SK-N-SH (cell line): ENCODE results near the gene PTTG1IP. TPM values are rescaled to one million over a fixed set of nuclear protein-coding genes. Genes with fewer than 3 reads are reported as not detected.

Source experiments
- CTCF ChIA-PET: fragments of 300-600, 350-600 bp; formaldehyde crosslinking; extraction: SDS; loops from one replicate; lab custom pipeline; 2021; lab: Yijun Ruan, JAX
- POLR2A ChIA-PET: fragments of 350-600 bp; sonication (Branson Sonifier 250); formaldehyde crosslinking; extraction: SDS; loops from one replicate; lab custom pipeline; 2020; ENCODE audit warnings: antibody characterized with exemption, inconsistent platforms; lab: Yijun Ruan, JAX
- DNase-seq: peaks from one replicate; pipeline ENCODE4 v3.0.0; 2012
- H2AFZ ChIP-seq: fragments of 200-600 bp; sonication (generic); 2 replicates; pipeline ENCODE4 v1.8.1; 2016; ENCODE audit warnings: antibody characterized with exemption, mild to moderate bottlenecking, low read depth
- H3F3A ChIP-seq: fragments of 200-600 bp; sonication (generic); replicated peaks from 2 replicates; pipeline ENCODE3; 2016; ENCODE audit warnings: antibody characterized with exemption, mild to moderate bottlenecking; ENCODE audit not compliant: insufficient read depth
- H3K27ac ChIP-seq, 2 experiments: fragments of 200-500 bp in 1 of 2; fragments of 200-600 bp in 1 of 2; sonication (Bioruptor generic) in 1 of 2; sonication (generic), shearing (Covaris generic) in 1 of 2; 2 replicates each; pipeline versions ENCODE4 v1.5.1 to v1.6.1; 2014 to 2016; ENCODE audit warnings: low read depth in 2 of 2, inconsistent platforms in 1 of 2, low read length in 1 of 2, mild to moderate bottlenecking in 1 of 2, mixed read lengths in 1 of 2
- H3K27me3 ChIP-seq: fragments of 200-600 bp; sonication (generic), shearing (Covaris generic); 2 replicates; pipeline ENCODE4 v1.6.1; 2016; ENCODE audit warnings: mixed run types; ENCODE audit not compliant: insufficient read depth
- H3K36me3 ChIP-seq, 2 experiments: fragments of 200-500 bp in 1 of 2; fragments of 200-600 bp in 1 of 2; sonication (Bioruptor generic) in 1 of 2; sonication (generic) in 1 of 2; replicated peaks in 1 of 2; 2 replicates each; pipeline versions ENCODE3 to v1.5.1; 2014 to 2016; ENCODE audit warnings: low read length in 1 of 2, mild to moderate bottlenecking in 1 of 2; ENCODE audit not compliant: insufficient read depth in 2 of 2, control insufficient read depth in 1 of 2
- H3K4me1 ChIP-seq, 2 experiments: fragments of 200-500 bp in 1 of 2; fragments of 200-600 bp in 1 of 2; sonication (Bioruptor generic) in 1 of 2; sonication (generic), shearing (Covaris generic) in 1 of 2; 2 replicates each; pipeline versions ENCODE4 v1.5.1 to v1.6.1; 2014 to 2016; ENCODE audit warnings: low read depth in 1 of 2, low read length in 1 of 2, mixed run types in 1 of 2; ENCODE audit not compliant: insufficient read depth in 2 of 2, control insufficient read depth in 1 of 2
- H3K4me2 ChIP-seq: fragments of 200-600 bp; sonication (generic), shearing (Covaris generic); 2 replicates; pipeline ENCODE4 v1.6.1; 2017; ENCODE audit warnings: mixed run types
- H3K4me3 ChIP-seq, 2 experiments: fragments of 200-500 bp in 1 of 2; fragments of 200-600 bp in 1 of 2; sonication (Bioruptor generic) in 1 of 2; sonication (generic), shearing (Covaris generic) in 1 of 2; 2 replicates each; pipeline versions ENCODE4 v1.5.1 to v1.8.1; 2014 to 2016; ENCODE audit warnings: low read depth in 2 of 2, inconsistent platforms in 1 of 2, low read length in 1 of 2, mild to moderate bottlenecking in 1 of 2, mixed read lengths in 1 of 2, moderate library complexity in 1 of 2
- H3K79me2 ChIP-seq: fragments of 200-600 bp; sonication (generic); 2 replicates; pipeline ENCODE4 v1.8.1; 2017; ENCODE audit warnings: mild to moderate bottlenecking; ENCODE audit not compliant: insufficient read depth
- H3K9ac ChIP-seq: fragments of 200-600 bp; sonication (generic); 2 replicates; pipeline ENCODE4 v1.6.1; 2017; ENCODE audit warnings: mixed run types
- H3K9me2 ChIP-seq: fragments of 200-600 bp; sonication (generic); 2 replicates; pipeline ENCODE4 v1.6.1; 2017; ENCODE audit warnings: mixed run types
- H3K9me3 ChIP-seq: fragments of 200-600 bp; sonication (generic); 2 replicates; pipeline ENCODE4 v1.6.1; 2017; ENCODE audit warnings: mixed run types, mild to moderate bottlenecking, moderate library complexity
- H4K20me1 ChIP-seq: fragments of 200-600 bp; sonication (generic); 2 replicates; pipeline ENCODE4 v1.6.1; 2017; ENCODE audit warnings: mild to moderate bottlenecking, mixed run types; ENCODE audit not compliant: insufficient read depth
- CTCF ChIP-seq: fragments of 200-600 bp; sonication (generic); IDR thresholded peaks from 2 replicates; pipeline ENCODE4 v1.6.1; 2017; ENCODE audit warnings: antibody characterized with exemption, mild to moderate bottlenecking, moderate library complexity
- EP300 ChIP-seq, 2 experiments: IDR thresholded peaks; 2 replicates each; pipeline versions ENCODE4 v1.4.0 to v1.6.1; 2012; ENCODE audit warnings: borderline replicate concordance in 1 of 2, low read depth in 1 of 2, low read length in 1 of 2
- FOSL2 ChIP-seq: IDR thresholded peaks from 2 replicates; pipeline ENCODE4 v1.4.0; 2012; ENCODE audit warnings: low read depth, mild to moderate bottlenecking, moderate library complexity, borderline replicate concordance
- GABPA ChIP-seq: IDR thresholded peaks from 2 replicates; pipeline ENCODE4 v1.4.0; 2012; ENCODE audit warnings: low read depth, mild to moderate bottlenecking
- JUND ChIP-seq: IDR thresholded peaks from 2 replicates; pipeline ENCODE4 v1.4.0; 2012
- NRF1 ChIP-seq: IDR thresholded peaks from 2 replicates; pipeline ENCODE4 v1.6.1; 2012; ENCODE audit warnings: low read depth, mild to moderate bottlenecking, low read length
- RFX5 ChIP-seq: IDR thresholded peaks from 2 replicates; pipeline ENCODE4 v1.6.1; 2012; ENCODE audit warnings: mild to moderate bottlenecking, improper control_type of control experiment, low read length
- RXRA ChIP-seq: IDR thresholded peaks from 2 replicates; pipeline ENCODE4 v1.4.0; 2012; ENCODE audit warnings: low read depth, mild to moderate bottlenecking, borderline replicate concordance
- SIN3A ChIP-seq: IDR thresholded peaks from 2 replicates; pipeline ENCODE4 v1.6.1; 2012; ENCODE audit warnings: low read depth, mild to moderate bottlenecking, low read length, moderate library complexity, borderline replicate concordance
- SMC3 ChIP-seq: IDR thresholded peaks from 2 replicates; pipeline ENCODE4 v1.6.1; 2012; ENCODE audit warnings: low read depth, low read length, improper control_type of control experiment
- TAF1 ChIP-seq: IDR thresholded peaks from 2 replicates; pipeline ENCODE4 v1.6.1; 2012; ENCODE audit warnings: low read depth, mild to moderate bottlenecking, low read length, moderate library complexity, borderline replicate concordance
- TCF12 ChIP-seq: IDR thresholded peaks from 2 replicates; pipeline ENCODE4 v1.4.0; 2012
- TEAD4 ChIP-seq: IDR thresholded peaks from 2 replicates; pipeline ENCODE4 v1.4.0; 2012; ENCODE audit warnings: mild to moderate bottlenecking, borderline replicate concordance; ENCODE audit not compliant: insufficient read depth
- USF1 ChIP-seq: IDR thresholded peaks from 2 replicates; pipeline ENCODE4 v1.4.0; 2012; ENCODE audit warnings: low read depth, borderline replicate concordance
- YY1 ChIP-seq: IDR thresholded peaks from 2 replicates; pipeline ENCODE4 v1.4.0; 2012; ENCODE audit warnings: low read depth, mild to moderate bottlenecking
- ZBTB33 ChIP-seq: IDR thresholded peaks from 2 replicates; pipeline ENCODE4 v1.4.0; 2012; ENCODE audit warnings: low read depth, borderline replicate concordance
- WGBS: methylation state at CpG from one replicate; pipeline ENCODE4 v1.1.6; 2017; ENCODE audit warnings: low lambda C conversion rate; 5-methylcytosine and 5-hydroxymethylcytosine counted together
- polyA plus RNA-seq, 3 experiments: library from polyadenylated mRNA; depleted of rRNA; stranded (reverse); fragments of >200 nt; gene quantifications; 2 replicates each; pipeline ENCODE4 v1.2.3, GENCODE V29; 2012
- TF ChIP-seq, protein P1 (sequence below): IDR thresholded peaks from 2 replicates; pipeline ENCODE4 v1.6.1; 2012; ENCODE audit warnings: mild to moderate bottlenecking, low read depth, low read length, moderate library complexity
- TF ChIP-seq, protein P2 (sequence below): IDR thresholded peaks from 2 replicates; pipeline ENCODE4 v1.4.0; 2012; ENCODE audit warnings: low read depth
- TF ChIP-seq, protein P3 (sequence below): fragments of 150-350 bp; IDR thresholded peaks from 2 replicates; pipeline ENCODE4 v1.6.1; 2016; ENCODE audit warnings: mild to moderate bottlenecking, low read depth, low read length

The PTTG1IP gene
- polyA plus RNA-seq, 1 of the 3 experiments (the other 2 are of a cell fraction), result 171 TPM

GRCh38 chr21:44862869-44863685 is 10.4 kb downstream of the PTTG1IP start:
- DNase-seq, result no peak
- H2AFZ ChIP-seq, result no peak overlapping the region
- no peak overlapping the region for H3K27ac ChIP-seq
- no peaks in the 10 kb centered on the region for H3K27me3 ChIP-seq
- ChIA-PET CTCF (no interaction called here), POLR2A (no interaction called here)
- H3K4me3 ChIP-seq, result no peak overlapping the region
- peaks cover 44 to 54% of the 10 kb centered on the region in 2 experiments for H3K36me3 ChIP-seq
- H3F3A ChIP-seq, result no peaks in the 10 kb centered on the region
- WGBS, result 92% methylated on average over 13 of the region's 25 CpGs
- no peak overlapping the region for H3K9ac ChIP-seq
- TF ChIP-seq TAF1 (no peak), JUND (no peak), CTCF (no peak), RFX5 (no peak), RXRA (no peak), EP300 (IDR thresholded peaks at IDR 0.05; ENCODE audit: borderline replicate concordance in 1 of 2, low read depth in 1 of 2, low read length in 1 of 2) (no peak), ZBTB33 (no peak), YY1 (no peak), SMC3 (no peak), FOSL2 (no peak), GABPA (no peak), TCF12 (no peak), TEAD4 (no peak), USF1 (no peak), SIN3A (no peak), NRF1 (no peak)
- TF ChIP-seq, protein P1, sequence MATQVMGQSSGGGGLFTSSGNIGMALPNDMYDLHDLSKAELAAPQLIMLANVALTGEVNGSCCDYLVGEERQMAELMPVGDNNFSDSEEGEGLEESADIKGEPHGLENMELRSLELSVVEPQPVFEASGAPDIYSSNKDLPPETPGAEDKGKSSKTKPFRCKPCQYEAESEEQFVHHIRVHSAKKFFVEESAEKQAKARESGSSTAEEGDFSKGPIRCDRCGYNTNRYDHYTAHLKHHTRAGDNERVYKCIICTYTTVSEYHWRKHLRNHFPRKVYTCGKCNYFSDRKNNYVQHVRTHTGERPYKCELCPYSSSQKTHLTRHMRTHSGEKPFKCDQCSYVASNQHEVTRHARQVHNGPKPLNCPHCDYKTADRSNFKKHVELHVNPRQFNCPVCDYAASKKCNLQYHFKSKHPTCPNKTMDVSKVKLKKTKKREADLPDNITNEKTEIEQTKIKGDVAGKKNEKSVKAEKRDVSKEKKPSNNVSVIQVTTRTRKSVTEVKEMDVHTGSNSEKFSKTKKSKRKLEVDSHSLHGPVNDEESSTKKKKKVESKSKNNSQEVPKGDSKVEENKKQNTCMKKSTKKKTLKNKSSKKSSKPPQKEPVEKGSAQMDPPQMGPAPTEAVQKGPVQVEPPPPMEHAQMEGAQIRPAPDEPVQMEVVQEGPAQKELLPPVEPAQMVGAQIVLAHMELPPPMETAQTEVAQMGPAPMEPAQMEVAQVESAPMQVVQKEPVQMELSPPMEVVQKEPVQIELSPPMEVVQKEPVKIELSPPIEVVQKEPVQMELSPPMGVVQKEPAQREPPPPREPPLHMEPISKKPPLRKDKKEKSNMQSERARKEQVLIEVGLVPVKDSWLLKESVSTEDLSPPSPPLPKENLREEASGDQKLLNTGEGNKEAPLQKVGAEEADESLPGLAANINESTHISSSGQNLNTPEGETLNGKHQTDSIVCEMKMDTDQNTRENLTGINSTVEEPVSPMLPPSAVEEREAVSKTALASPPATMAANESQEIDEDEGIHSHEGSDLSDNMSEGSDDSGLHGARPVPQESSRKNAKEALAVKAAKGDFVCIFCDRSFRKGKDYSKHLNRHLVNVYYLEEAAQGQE, result no peak
- TF ChIP-seq, protein P2, sequence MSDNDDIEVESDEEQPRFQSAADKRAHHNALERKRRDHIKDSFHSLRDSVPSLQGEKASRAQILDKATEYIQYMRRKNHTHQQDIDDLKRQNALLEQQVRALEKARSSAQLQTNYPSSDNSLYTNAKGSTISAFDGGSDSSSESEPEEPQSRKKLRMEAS, result no peak
- TF ChIP-seq, protein P3, sequence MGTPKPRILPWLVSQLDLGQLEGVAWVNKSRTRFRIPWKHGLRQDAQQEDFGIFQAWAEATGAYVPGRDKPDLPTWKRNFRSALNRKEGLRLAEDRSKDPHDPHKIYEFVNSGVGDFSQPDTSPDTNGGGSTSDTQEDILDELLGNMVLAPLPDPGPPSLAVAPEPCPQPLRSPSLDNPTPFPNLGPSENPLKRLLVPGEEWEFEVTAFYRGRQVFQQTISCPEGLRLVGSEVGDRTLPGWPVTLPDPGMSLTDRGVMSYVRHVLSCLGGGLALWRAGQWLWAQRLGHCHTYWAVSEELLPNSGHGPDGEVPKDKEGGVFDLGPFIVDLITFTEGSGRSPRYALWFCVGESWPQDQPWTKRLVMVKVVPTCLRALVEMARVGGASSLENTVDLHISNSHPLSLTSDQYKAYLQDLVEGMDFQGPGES, result no peak
- H3K9me3 ChIP-seq, result no peaks in the 10 kb centered on the region
- H4K20me1 ChIP-seq, result peaks cover 98% of the 10 kb centered on the region
- peaks cover 96% of the 10 kb centered on the region for H3K79me2 ChIP-seq
- no peaks in the 10 kb centered on the region for H3K9me2 ChIP-seq
- peaks cover 14 to 15% of the 10 kb centered on the region in 2 experiments; a peak in 2 of 4 replicates for H3K4me1 ChIP-seq
- H3K4me2 ChIP-seq, result no peak overlapping the region
